Measurements from ENCODE around the gene IFT122. TPM values are rescaled to one million over a fixed set of nuclear protein-coding genes. Genes with fewer than 3 reads are reported as not detected.

Gene IFT122
- total RNA-seq, 5 donors from 2014 or later (not counting 1 experiment from before 2014, with no cell fraction given): 15.0 to 23.9 (median 18.1) TPM

DNA sequence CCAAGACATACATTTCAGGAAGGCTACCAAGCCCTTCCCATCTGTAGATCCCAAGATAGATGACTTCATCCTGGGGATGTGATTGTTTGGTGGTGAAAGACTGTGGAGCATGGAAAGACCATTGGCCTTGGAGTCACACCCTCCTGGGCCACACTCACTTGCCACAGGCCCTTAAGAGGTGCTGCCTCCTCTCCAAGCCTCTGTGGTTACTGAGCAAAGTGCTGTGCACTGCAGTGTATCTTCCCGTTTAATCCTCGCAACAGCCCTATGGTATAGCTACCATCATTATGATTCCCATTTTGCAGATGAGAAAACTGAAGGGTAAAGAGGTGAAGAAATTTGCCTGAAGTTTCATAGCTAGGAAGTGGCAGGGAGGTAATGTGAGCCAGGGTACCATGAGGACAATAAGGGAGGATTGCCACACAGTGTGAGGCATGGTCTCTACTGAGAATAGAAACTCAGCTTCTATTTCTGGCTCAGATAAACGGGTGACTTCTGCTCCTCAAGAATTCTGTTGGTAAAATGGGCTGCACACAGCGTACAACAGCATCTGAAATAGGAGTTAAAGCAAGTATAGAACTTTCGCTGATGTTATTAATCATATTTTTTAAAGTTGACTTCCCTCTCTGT, 64.6 kb downstream of the IFT122 start:
- peaks cover 47% of the 10 kb centered on the region for H3K36me3 Mint-ChIP-seq
- no peak overlapping the region for H3K27ac Mint-ChIP-seq
- no peaks in the 10 kb centered on the region for H3K27me3 Mint-ChIP-seq
- Histone ChIP-seq H3K27me3 (replicated peaks in 1 of 2; ENCODE audit: control insufficient read depth in 2 of 2, extremely low read depth in 1 of 2, insufficient read depth in 2 of 2, low read length in 1 of 2) (no peaks in the 10 kb centered on the region), H3K4me1 (ENCODE audit: control insufficient read depth in 1 of 2, extremely low read depth in 1 of 2, insufficient read depth in 2 of 2, low read length in 2 of 2) (no peaks in the 10 kb centered on the region), H3K27ac (ENCODE audit: low read length) (no peak overlapping the region), H3K4me3 (ENCODE audit: control insufficient read depth in 1 of 2, extremely low read depth in 1 of 2, low read length in 1 of 2) (no peak overlapping the region), H3K36me3 (ENCODE audit: control insufficient read depth in 2 of 2, extremely low read depth in 1 of 2, insufficient read depth in 1 of 2, low read length in 1 of 2) (peaks cover 4 to 5% of the 10 kb centered on the region in 2 donors), H3K9me3 (no peaks in the 10 kb centered on the region)
- ChIA-PET CTCF (no interaction called here), POLR2A (no interaction called here)
- no peak for DNase-seq
- no peaks in the 10 kb centered on the region for H3K9me3 Mint-ChIP-seq
- no peak for ATAC-seq (replicated peaks in 1 of 4)
- WGBS (ENCODE audit: insufficient coverage): 75% methylated on average over 2 of the region's 5 CpGs
- no peaks in the 10 kb centered on the region for H3K4me1 Mint-ChIP-seq
- no peak overlapping the region for H3K4me3 Mint-ChIP-seq

DNA sequence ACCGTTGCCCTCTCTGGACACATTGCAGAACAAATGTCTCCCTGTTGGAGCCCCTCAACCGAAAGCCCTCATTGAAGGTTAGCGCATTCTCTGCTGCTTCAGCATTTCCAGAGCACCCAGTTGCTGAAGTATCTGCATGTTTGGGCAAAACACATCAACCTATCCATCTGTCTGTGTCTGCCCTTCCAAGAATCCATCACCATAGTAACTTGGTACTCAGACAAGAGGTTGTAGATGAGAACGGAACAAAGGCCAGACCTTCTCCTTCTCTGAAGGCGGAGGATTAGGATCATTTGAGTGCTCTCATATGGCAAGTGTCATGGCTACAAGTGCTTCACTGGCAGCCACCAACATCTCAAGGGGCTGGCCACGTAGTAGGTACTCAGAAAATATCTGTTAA, 65.3 kb downstream of the IFT122 start:
- H3K36me3 ChIP-seq (ENCODE audit: control insufficient read depth in 2 of 2, extremely low read depth in 1 of 2, insufficient read depth in 1 of 2, low read length in 1 of 2): peaks cover 2 to 5% of the 10 kb centered on the region in 2 donors
- H3K27ac ChIP-seq (ENCODE audit: low read length): no peak overlapping the region
- Mint-ChIP-seq H3K4me1 (no peaks in the 10 kb centered on the region), H3K36me3 (peaks cover 42% of the 10 kb centered on the region), H3K27ac (no peak overlapping the region), H3K4me3 (no peak overlapping the region), H3K27me3 (no peaks in the 10 kb centered on the region), H3K9me3 (no peaks in the 10 kb centered on the region)
- ATAC-seq (replicated peaks in 1 of 4): no peak
- WGBS (ENCODE audit: insufficient coverage): 97% methylated on average over 5 of the region's 6 CpGs
- no peaks in the 10 kb centered on the region for H3K27me3 ChIP-seq (replicated peaks in 1 of 2; ENCODE audit: control insufficient read depth in 2 of 2, extremely low read depth in 1 of 2, insufficient read depth in 2 of 2, low read length in 1 of 2)
- no peaks in the 10 kb centered on the region for H3K9me3 ChIP-seq
- peaks cover 0 to under 1% of the 10 kb centered on the region in 2 experiments for H3K4me1 ChIP-seq (ENCODE audit: control insufficient read depth in 1 of 2, extremely low read depth in 1 of 2, insufficient read depth in 2 of 2, low read length in 2 of 2)
- CTCF ChIA-PET: no interaction called here
- DNase-seq: no peak
- H3K4me3 ChIP-seq (ENCODE audit: control insufficient read depth in 1 of 2, extremely low read depth in 1 of 2, low read length in 1 of 2): no peak overlapping the region
- POLR2A ChIA-PET: no interaction called here

DNA sequence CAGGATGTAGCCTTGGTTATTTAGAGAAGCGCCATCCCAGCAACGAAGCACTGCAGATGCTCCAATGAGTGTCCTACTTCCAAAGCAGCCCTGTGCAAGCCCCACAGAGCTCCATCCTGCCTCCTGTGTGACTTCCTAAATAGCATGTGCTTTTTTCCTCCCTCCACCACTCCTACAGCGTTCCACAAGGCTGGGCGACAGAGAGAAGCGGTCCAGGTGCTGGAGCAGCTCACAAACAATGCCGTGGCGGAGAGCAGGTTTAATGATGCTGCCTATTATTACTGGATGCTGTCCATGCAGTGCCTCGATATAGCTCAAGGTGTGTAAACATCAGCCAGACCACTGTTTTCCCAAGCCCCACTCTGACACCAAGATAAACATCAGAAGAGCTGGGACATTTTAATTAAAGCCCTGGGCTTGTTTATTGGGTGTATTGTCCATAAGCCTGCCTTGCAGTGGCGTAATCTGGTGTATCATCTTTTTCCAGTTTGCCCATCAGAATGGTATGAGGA, 66.3 kb downstream of the IFT122 start:
- POLR2A ChIA-PET: no interaction called here
- H3K36me3 ChIP-seq (ENCODE audit: control insufficient read depth in 2 of 2, extremely low read depth in 1 of 2, insufficient read depth in 1 of 2, low read length in 1 of 2): peaks cover 0 to 5% of the 10 kb centered on the region in 2 donors
- no peak overlapping the region for H3K27ac Mint-ChIP-seq

DNA sequence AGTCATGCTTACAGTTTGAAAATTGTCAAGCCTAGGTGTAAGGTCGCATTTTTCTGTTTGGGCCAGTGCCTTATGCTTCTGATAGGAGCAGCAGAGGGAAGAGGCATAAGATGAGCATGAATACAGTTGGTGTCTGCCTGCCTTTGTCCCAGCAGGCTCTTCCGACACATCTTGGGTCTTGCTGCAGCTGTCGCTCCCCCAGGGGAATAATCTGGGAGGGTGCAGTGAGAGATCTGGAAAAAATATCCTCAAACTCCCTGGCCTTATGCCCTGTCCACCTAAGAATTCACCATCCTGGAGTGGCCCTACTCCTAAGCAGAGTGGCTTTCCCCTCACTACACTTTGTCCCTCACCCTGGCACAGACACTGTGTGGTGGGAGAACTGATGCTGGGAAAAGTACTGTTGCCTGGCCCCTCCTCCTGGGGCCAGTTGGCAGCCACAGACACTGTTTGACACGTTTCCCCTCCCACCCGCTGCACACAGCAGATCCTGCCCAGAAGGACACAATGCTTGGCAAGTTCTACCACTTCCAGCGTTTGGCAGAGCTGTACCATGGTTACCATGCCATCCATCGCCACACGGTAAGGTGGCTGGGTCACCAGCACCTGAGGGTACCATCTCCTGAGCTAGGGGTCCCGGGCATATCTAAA, 67.3 kb downstream of the IFT122 start:
- Histone ChIP-seq H3K36me3 (ENCODE audit: control insufficient read depth in 2 of 2, extremely low read depth in 1 of 2, insufficient read depth in 1 of 2, low read length in 1 of 2) (peaks cover 0 to 5% of the 10 kb centered on the region in 2 donors), H3K4me3 (ENCODE audit: control insufficient read depth in 1 of 2, extremely low read depth in 1 of 2, low read length in 1 of 2) (no peak overlapping the region), H3K27me3 (replicated peaks in 1 of 2; ENCODE audit: control insufficient read depth in 2 of 2, extremely low read depth in 1 of 2, insufficient read depth in 2 of 2, low read length in 1 of 2) (no peaks in the 10 kb centered on the region), H3K27ac (ENCODE audit: low read length) (no peak overlapping the region), H3K4me1 (ENCODE audit: control insufficient read depth in 1 of 2, extremely low read depth in 1 of 2, insufficient read depth in 2 of 2, low read length in 2 of 2) (peaks cover 0 to 4% of the 10 kb centered on the region in 2 experiments), H3K9me3 (no peaks in the 10 kb centered on the region)
- Mint-ChIP-seq H3K4me1 (peaks cover 0 to 6% (median 4%) of the 10 kb centered on the region in 3 donors), H3K36me3 (peaks cover 41% of the 10 kb centered on the region), H3K4me3 (no peak overlapping the region), H3K27me3 (no peaks in the 10 kb centered on the region), H3K27ac (no peak overlapping the region), H3K9me3 (no peaks in the 10 kb centered on the region)
- ATAC-seq (replicated peaks in 1 of 4) (no peak), DNase-seq (no peak)
- ChIA-PET POLR2A (interaction anchor here in 1 of 2 donors (0.6 kb wide), 1 partner anchor 584 kb away, joined by 3 read pairs; no protein-coding TSS in a partner anchor), CTCF (no interaction called here)
- WGBS (ENCODE audit: insufficient coverage): 89% methylated on average over 7 of the region's 9 CpGs

More for the DNA sequence above, 66.3 kb downstream of the IFT122 start:
- Mint-ChIP-seq H3K4me3 (no peak overlapping the region), H3K27me3 (no peaks in the 10 kb centered on the region), H3K4me1 (peaks cover 0 to 6% (median 4%) of the 10 kb centered on the region in 3 donors), H3K9me3 (no peaks in the 10 kb centered on the region), H3K36me3 (peaks cover 34% of the 10 kb centered on the region)
- WGBS (ENCODE audit: insufficient coverage): 96% methylated on average over 3 of the region's 9 CpGs
- H3K9me3 ChIP-seq: no peaks in the 10 kb centered on the region
- H3K4me1 ChIP-seq (ENCODE audit: control insufficient read depth in 1 of 2, extremely low read depth in 1 of 2, insufficient read depth in 2 of 2, low read length in 2 of 2): peaks cover 0 to 4% of the 10 kb centered on the region in 2 experiments
- CTCF ChIA-PET: no interaction called here
- ATAC-seq (replicated peaks in 1 of 4) (no peak), DNase-seq (no peak)
- no peaks in the 10 kb centered on the region for H3K27me3 ChIP-seq (replicated peaks in 1 of 2; ENCODE audit: control insufficient read depth in 2 of 2, extremely low read depth in 1 of 2, insufficient read depth in 2 of 2, low read length in 1 of 2)
- H3K27ac ChIP-seq (ENCODE audit: low read length): no peak overlapping the region
- H3K4me3 ChIP-seq (ENCODE audit: control insufficient read depth in 1 of 2, extremely low read depth in 1 of 2, low read length in 1 of 2): no peak overlapping the region

DNA sequence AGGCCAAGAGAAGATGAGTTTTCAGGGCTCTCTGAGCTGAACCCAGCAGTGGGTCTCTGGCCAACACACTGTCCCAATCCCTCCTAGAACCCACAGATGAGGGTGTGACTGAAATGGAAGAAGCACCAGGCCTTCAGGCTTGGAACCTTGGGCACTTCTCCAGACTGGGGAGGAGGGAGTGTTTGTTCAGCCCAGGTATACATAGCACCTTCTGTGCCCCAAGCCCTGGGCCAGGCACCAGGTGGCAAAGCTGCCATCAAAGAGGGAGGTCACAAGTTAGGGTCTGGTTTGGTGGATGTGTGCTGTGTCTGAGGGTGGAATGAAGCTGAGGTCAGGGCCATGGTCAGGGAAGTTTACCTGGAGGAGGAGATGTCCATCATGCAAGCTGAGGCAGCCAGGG, 72.6 kb downstream of the IFT122 start:
- no peak for DNase-seq
- peaks cover 32% of the 10 kb centered on the region for H3K36me3 Mint-ChIP-seq
- Histone ChIP-seq H3K27me3 (replicated peaks in 1 of 2; ENCODE audit: control insufficient read depth in 2 of 2, extremely low read depth in 1 of 2, insufficient read depth in 2 of 2, low read length in 1 of 2) (no peaks in the 10 kb centered on the region), H3K4me1 (ENCODE audit: control insufficient read depth in 1 of 2, extremely low read depth in 1 of 2, insufficient read depth in 2 of 2, low read length in 2 of 2) (peaks cover 0 to 4% of the 10 kb centered on the region in 2 experiments), H3K27ac (ENCODE audit: low read length) (no peak overlapping the region), H3K9me3 (no peaks in the 10 kb centered on the region), H3K36me3 (ENCODE audit: control insufficient read depth in 2 of 2, extremely low read depth in 1 of 2, insufficient read depth in 1 of 2, low read length in 1 of 2) (peaks cover 0 to 3% of the 10 kb centered on the region in 2 donors), H3K4me3 (ENCODE audit: control insufficient read depth in 1 of 2, extremely low read depth in 1 of 2, low read length in 1 of 2) (no peak overlapping the region)
- H3K4me3 Mint-ChIP-seq: no peak overlapping the region
- H3K27me3 Mint-ChIP-seq: no peaks in the 10 kb centered on the region
- no peak overlapping the region for H3K27ac Mint-ChIP-seq
- H3K4me1 Mint-ChIP-seq: peaks cover 0 to 6% (median 4%) of the 10 kb centered on the region in 3 donors
- ChIA-PET POLR2A (no interaction called here), CTCF (no interaction called here)
- H3K9me3 Mint-ChIP-seq: no peaks in the 10 kb centered on the region
- ATAC-seq (replicated peaks in 1 of 4): no peak

DNA sequence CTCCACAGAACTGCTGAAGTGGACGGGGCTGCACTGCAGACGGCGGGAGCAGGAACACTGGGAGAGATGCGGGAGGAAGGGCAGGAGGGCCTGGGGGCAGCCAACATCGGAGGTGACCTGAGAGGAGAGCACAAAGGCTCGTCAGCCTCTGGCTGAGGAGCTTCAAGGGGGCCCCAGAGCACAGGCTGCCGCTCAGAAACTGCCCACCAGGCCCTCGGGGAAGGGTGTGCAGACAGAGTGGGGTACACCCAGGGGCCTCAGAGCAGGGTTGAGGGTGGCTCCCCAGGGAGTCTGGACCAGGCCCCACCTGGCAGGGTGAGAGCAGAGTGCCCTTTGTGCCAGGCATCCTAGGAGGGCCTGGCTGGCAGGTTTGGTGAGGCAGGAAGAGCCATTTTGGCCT, 73.7 kb downstream of the IFT122 start:
- Histone ChIP-seq H3K36me3 (ENCODE audit: control insufficient read depth in 2 of 2, extremely low read depth in 1 of 2, insufficient read depth in 1 of 2, low read length in 1 of 2) (no peaks in the 10 kb centered on the region), H3K27ac (ENCODE audit: low read length) (no peak overlapping the region), H3K9me3 (no peaks in the 10 kb centered on the region), H3K27me3 (replicated peaks in 1 of 2; ENCODE audit: control insufficient read depth in 2 of 2, extremely low read depth in 1 of 2, insufficient read depth in 2 of 2, low read length in 1 of 2) (no peaks in the 10 kb centered on the region), H3K4me1 (ENCODE audit: control insufficient read depth in 1 of 2, extremely low read depth in 1 of 2, insufficient read depth in 2 of 2, low read length in 2 of 2) (peaks cover 0 to 4% of the 10 kb centered on the region in 2 experiments), H3K4me3 (ENCODE audit: control insufficient read depth in 1 of 2, extremely low read depth in 1 of 2, low read length in 1 of 2) (no peak overlapping the region)
- ChIA-PET CTCF (no interaction called here), POLR2A (interaction anchor here in 1 of 2 donors (0.6 kb wide), 1 partner anchor 48 kb away, joined by 3 read pairs; no protein-coding TSS in a partner anchor)
- WGBS (ENCODE audit: insufficient coverage): 87% methylated on average over 8 of the region's 8 CpGs
- H3K4me1 Mint-ChIP-seq: peaks cover 0 to 6% (median 4%) of the 10 kb centered on the region in 3 donors
- H3K36me3 Mint-ChIP-seq: peaks cover 32% of the 10 kb centered on the region
- H3K9me3 Mint-ChIP-seq: no peaks in the 10 kb centered on the region
- H3K27me3 Mint-ChIP-seq: no peaks in the 10 kb centered on the region
- no peak for DNase-seq
- no peak overlapping the region for H3K4me3 Mint-ChIP-seq
- H3K27ac Mint-ChIP-seq: no peak overlapping the region
- no peak for ATAC-seq (replicated peaks in 1 of 4)

Measured in T-cell (primary cell).